WI38 (cell line): ENCODE measurements around the gene LIX1.

Experiments
- H3K4me3 ChIP-seq: 2 replicates; pipeline ENCODE4 v1.5.1; 2011; ENCODE audit warnings: low read depth, mild to moderate bottlenecking, control low read depth, low read length
- CTCF ChIP-seq: IDR thresholded peaks from 2 replicates; pipeline ENCODE4 v1.5.1; 2012; ENCODE audit warnings: low read depth, mild to moderate bottlenecking, control low read depth, low read length

The LIX1 gene

GRCh38 chr5:97118261-97119006 lies 24.0 kb downstream of the LIX1 start:
- no peak overlapping the region for H3K4me3 ChIP-seq
- no peak for TF ChIP-seq CTCF

GRCh38 chr5:97115932-97116331 lies 26.5 kb downstream of the LIX1 start:
- H3K4me3 ChIP-seq: no peak overlapping the region
- TF ChIP-seq CTCF: no peak

GRCh38 chr5:97112230-97112629 lies 30.2 kb downstream of the LIX1 start:
- no peak for TF ChIP-seq CTCF
- H3K4me3 ChIP-seq: no peak overlapping the region

- H3K4me3 ChIP-seq: no peak overlapping the region
- no peak for TF ChIP-seq CTCF
These were observed 30.8 kb downstream of the LIX1 start for GRCh38 chr5:97111616-97112015.

GRCh38 chr5:97111004-97111403 lies 31.4 kb downstream of the LIX1 start:
- no peak for TF ChIP-seq CTCF
- H3K4me3 ChIP-seq: no peak overlapping the region

- H3K4me3 ChIP-seq: no peak overlapping the region
- TF ChIP-seq CTCF: no peak
These were observed 35.1 kb downstream of the LIX1 start for GRCh38 chr5:97107318-97107717.

GRCh38 chr5:97106216-97106581 lies 36.2 kb downstream of the LIX1 start:
- H3K4me3 ChIP-seq: no peak overlapping the region
- no peak for TF ChIP-seq CTCF
